CD4-positive, alpha-beta T cell (primary cell): ENCODE results near the gene SPIRE2. TPM values are rescaled to one million over a fixed set of nuclear protein-coding genes. Genes with fewer than 3 reads are reported as not detected.

Experiments used
- ATAC-seq: fragments of 200-7000 bp; cut with Tn5 transposase; one replicate; pipeline ENCODE4 v1.10.0; 2022; ENCODE audit warnings: mild to moderate bottlenecking; ENCODE audit not compliant: poor library complexity
- CTCF ChIA-PET: fragments of 350-600 bp; sonication (Branson Sonifier 250); formaldehyde crosslinking; loops from one replicate; lab custom pipeline; 2021; ENCODE audit warnings: antibody characterized with exemption, inconsistent platforms; lab: Charles Lee
- POLR2A ChIA-PET: fragments of 350-600 bp; sonication (Branson Sonifier 250); formaldehyde crosslinking; loops from one replicate; lab custom pipeline; 2021; ENCODE audit warnings: antibody characterized with exemption, inconsistent platforms; lab: Charles Lee
- DNase-seq, 14 experiments: peaks; one replicate each; pipeline ENCODE4 v3.0.0-alpha.2; 2013 to 2020; ENCODE audit warnings: mixed read lengths in 2 of 14
- H3K27ac ChIP-seq, 2 donors: one replicate each; pipeline versions ENCODE4 v1.5.1 to v1.7.0; 2013; ENCODE audit warnings: low read length in 2 of 2, low read depth in 1 of 2, mild to moderate bottlenecking in 1 of 2
- H3K27me3 ChIP-seq, 2 experiments: 1 replicate in 1 of 2; 2 replicates in 1 of 2; pipeline versions ENCODE4 v1.6.1 to v1.7.0; 2013; ENCODE audit warnings: low read length in 2 of 2, control low read depth in 1 of 2, mild to moderate bottlenecking in 1 of 2, moderate library complexity in 1 of 2; ENCODE audit not compliant: insufficient read depth in 2 of 2, control insufficient read depth in 1 of 2
- H3K36me3 ChIP-seq: one replicate; pipeline ENCODE4 v1.6.1; 2013; ENCODE audit warnings: low read length, control low read depth; ENCODE audit not compliant: insufficient read depth
- H3K4me1 ChIP-seq: one replicate; pipeline ENCODE4 v1.6.1; 2013; ENCODE audit warnings: low read length, control low read depth; ENCODE audit not compliant: insufficient read depth
- H3K4me3 ChIP-seq: one replicate; pipeline ENCODE4 v1.5.1; 2013; ENCODE audit warnings: mild to moderate bottlenecking, low read length, moderate library complexity
- H3K9me3 ChIP-seq, 2 experiments: 1 replicate in 1 of 2; 2 replicates in 1 of 2; pipeline versions ENCODE4 v1.6.1 to v1.7.0; 2013; ENCODE audit warnings: low read length in 2 of 2, mild to moderate bottlenecking in 2 of 2, control low read depth in 1 of 2, moderate library complexity in 1 of 2; ENCODE audit not compliant: control insufficient read depth in 1 of 2, insufficient read depth in 1 of 2
- H3K27ac Mint-ChIP-seq: one replicate; pipeline ENCODE4 v1.8.0; 2020; ENCODE audit warnings: mixed read lengths
- H3K27me3 Mint-ChIP-seq: one replicate; pipeline ENCODE4 v1.8.0; 2021; ENCODE audit warnings: mixed read lengths
- H3K36me3 Mint-ChIP-seq: one replicate; pipeline ENCODE4 v1.8.0; 2021; ENCODE audit warnings: low read depth, mixed read lengths
- H3K4me1 Mint-ChIP-seq: one replicate; pipeline ENCODE4 v1.8.0; 2021; ENCODE audit warnings: low read depth, mixed read lengths
- H3K4me3 Mint-ChIP-seq: one replicate; pipeline ENCODE4 v1.8.0; 2020; ENCODE audit warnings: mild to moderate bottlenecking, mixed read lengths
- H3K9me3 Mint-ChIP-seq: one replicate; pipeline ENCODE4 v1.8.0; 2020; ENCODE audit warnings: mixed read lengths
- intact Hi-C, 2 experiments: fragments of 100-400 bp; cut with DNase I in 1 of 2; cut with micrococcal nuclease in 1 of 2; formaldehyde crosslinking; loops; one replicate each; pipeline versions ENCODE4 v1.15.1 to v1.9.0; 2023 to 2025; cut with DNase I, micrococcal nuclease
- total RNA-seq, 174 experiments: library from RNA in 2 of 174; stranded (reverse) in 2 of 174; gene quantifications; one replicate each; pipeline ENCODE4 v1.2.3 and lab custom pipeline; 2021 to 2026
- TF ChIP-seq, protein P1 (sequence below): fragments of 200-600 bp; IDR thresholded peaks from one replicate; pipeline ENCODE4 v1.8.0; 2022; ENCODE audit warnings: antibody characterized with exemption, mild to moderate bottlenecking

The SPIRE2 gene
- total RNA-seq, 2 experiments from 2014 or later = 1.1 TPM

DNA sequence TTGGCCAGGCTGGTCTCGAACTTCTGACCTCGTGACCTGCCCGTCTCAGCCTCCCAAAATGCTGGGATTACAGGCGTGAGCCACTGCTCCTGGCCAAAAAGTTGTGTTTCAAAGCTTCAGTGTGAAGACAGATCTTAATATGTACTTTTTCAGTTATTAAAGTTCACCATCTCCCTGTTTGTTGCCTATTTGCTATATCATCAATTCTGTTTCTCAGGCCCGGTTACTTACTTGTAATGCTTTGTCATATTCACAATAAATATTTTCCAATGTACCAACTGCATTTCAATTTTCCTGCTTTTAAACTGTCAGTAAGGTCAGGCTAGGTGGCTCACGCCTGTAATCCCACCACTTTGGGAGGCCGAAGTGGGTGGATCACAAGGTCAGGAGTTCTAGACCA, 34.3 kb upstream of the SPIRE2 start:
- H3K9me3 ChIP-seq = no peaks in the 10 kb centered on the region
- no peaks in the 10 kb centered on the region for H3K27me3 ChIP-seq
- no peak for DNase-seq
- no peak overlapping the region for H3K27ac ChIP-seq
- Mint-ChIP-seq H3K4me1 (peaks cover 10% of the 10 kb centered on the region), H3K36me3 (no peaks in the 10 kb centered on the region), H3K27me3 (no peaks in the 10 kb centered on the region), H3K27ac (no peak overlapping the region), H3K4me3 (no peak overlapping the region), H3K9me3 (no peaks in the 10 kb centered on the region)
- CTCF ChIA-PET = interaction anchor here (0.8 to 4.0 kb wide), 9 partner anchors 12 to 94 kb away, joined by 3 to 44 read pairs (median 5); no protein-coding TSS in a partner anchor
- ATAC-seq = no peak
- H3K36me3 ChIP-seq = no peaks in the 10 kb centered on the region
- POLR2A ChIA-PET = interaction anchor here (1.3 to 2.5 kb wide), 2 partner anchors 70 to 88 kb away, joined by 5 to 7 read pairs; no protein-coding TSS in a partner anchor
- intact Hi-C loops = loop anchor here (1.0 to 5.0 kb wide), 3 partner anchors 67 to 88 kb away; partner anchors contain the start of genes VPS9D1 (in 1 of the 2) and ZNF276 (in 1 of the 2)
- TF ChIP-seq, protein P1, sequence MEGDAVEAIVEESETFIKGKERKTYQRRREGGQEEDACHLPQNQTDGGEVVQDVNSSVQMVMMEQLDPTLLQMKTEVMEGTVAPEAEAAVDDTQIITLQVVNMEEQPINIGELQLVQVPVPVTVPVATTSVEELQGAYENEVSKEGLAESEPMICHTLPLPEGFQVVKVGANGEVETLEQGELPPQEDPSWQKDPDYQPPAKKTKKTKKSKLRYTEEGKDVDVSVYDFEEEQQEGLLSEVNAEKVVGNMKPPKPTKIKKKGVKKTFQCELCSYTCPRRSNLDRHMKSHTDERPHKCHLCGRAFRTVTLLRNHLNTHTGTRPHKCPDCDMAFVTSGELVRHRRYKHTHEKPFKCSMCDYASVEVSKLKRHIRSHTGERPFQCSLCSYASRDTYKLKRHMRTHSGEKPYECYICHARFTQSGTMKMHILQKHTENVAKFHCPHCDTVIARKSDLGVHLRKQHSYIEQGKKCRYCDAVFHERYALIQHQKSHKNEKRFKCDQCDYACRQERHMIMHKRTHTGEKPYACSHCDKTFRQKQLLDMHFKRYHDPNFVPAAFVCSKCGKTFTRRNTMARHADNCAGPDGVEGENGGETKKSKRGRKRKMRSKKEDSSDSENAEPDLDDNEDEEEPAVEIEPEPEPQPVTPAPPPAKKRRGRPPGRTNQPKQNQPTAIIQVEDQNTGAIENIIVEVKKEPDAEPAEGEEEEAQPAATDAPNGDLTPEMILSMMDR = no peak
- peaks cover 4% of the 10 kb centered on the region for H3K4me1 ChIP-seq
- H3K4me3 ChIP-seq = no peak overlapping the region

DNA sequence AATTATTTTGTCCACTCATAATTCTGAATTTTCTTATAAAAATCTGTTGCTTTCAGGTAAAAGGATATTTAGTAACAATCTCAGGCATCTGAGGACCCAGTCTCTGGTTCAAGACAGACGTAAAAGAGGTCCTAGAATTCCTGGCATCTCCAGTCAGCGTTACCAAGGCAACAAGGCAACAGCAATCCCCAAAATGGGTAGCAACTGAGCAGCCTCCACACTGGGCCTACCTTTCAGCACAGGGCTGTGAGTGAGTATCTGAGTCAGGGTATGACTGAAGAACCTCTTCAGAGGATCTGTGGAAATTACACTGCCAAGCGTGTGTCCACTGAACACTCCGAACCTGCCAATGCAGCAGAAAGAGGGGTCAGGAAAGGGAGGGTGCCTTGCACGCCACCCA, 32.6 kb upstream of the SPIRE2 start:
- Mint-ChIP-seq H3K27ac (no peak overlapping the region), H3K36me3 (no peaks in the 10 kb centered on the region), H3K4me3 (no peak overlapping the region), H3K4me1 (peaks cover 10% of the 10 kb centered on the region), H3K9me3 (no peaks in the 10 kb centered on the region), H3K27me3 (no peaks in the 10 kb centered on the region)
- intact Hi-C loops = no loop called here
- no peak for ATAC-seq
- H3K9me3 ChIP-seq = no peaks in the 10 kb centered on the region
- no peak overlapping the region for H3K27ac ChIP-seq
- CTCF ChIA-PET = interaction anchor here (1.5 kb wide), 1 partner anchor 95 kb away, joined by 4 read pairs; no protein-coding TSS in a partner anchor
- TF ChIP-seq, protein P1 = no peak
- peaks cover 4% of the 10 kb centered on the region for H3K4me1 ChIP-seq
- POLR2A ChIA-PET = no interaction called here
- no peaks in the 10 kb centered on the region for H3K27me3 ChIP-seq
- no peak for DNase-seq
- H3K36me3 ChIP-seq = no peaks in the 10 kb centered on the region
- no peak overlapping the region for H3K4me3 ChIP-seq

DNA sequence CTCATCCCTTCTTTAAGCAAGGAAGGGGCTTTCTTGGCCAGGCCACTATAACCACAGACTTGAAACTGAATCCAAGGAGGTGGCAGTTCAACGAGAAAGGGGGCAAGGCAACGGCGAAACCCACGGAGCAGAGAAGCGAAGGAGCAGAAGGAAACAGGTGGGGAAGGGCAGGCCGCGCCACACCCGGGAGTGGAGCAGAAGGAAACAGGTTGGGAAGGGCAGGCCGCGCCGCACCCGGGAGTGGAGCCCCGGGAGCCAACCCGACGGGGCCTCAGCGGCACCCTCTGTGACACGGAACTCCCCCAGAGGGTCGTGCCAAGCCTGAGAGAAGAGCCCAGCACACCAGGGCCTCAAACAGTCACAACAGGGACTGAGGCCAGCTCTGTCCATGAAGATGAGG, 32.2 kb upstream of the SPIRE2 start:
- peaks cover 4% of the 10 kb centered on the region for H3K4me1 ChIP-seq
- Mint-ChIP-seq H3K9me3 (no peaks in the 10 kb centered on the region), H3K36me3 (no peaks in the 10 kb centered on the region), H3K27ac (no peak overlapping the region), H3K4me3 (no peak overlapping the region), H3K27me3 (no peaks in the 10 kb centered on the region), H3K4me1 (peaks cover 10% of the 10 kb centered on the region)
- ATAC-seq (no peak), DNase-seq (no peak)
- CTCF ChIA-PET = interaction anchor here (1.5 kb wide), 1 partner anchor 96 kb away, joined by 4 read pairs; no protein-coding TSS in a partner anchor
- no peaks in the 10 kb centered on the region for H3K9me3 ChIP-seq
- TF ChIP-seq, protein P1 = no peak
- no peaks in the 10 kb centered on the region for H3K27me3 ChIP-seq
- no peak overlapping the region for H3K27ac ChIP-seq
- H3K4me3 ChIP-seq = no peak overlapping the region
- no peaks in the 10 kb centered on the region for H3K36me3 ChIP-seq
- intact Hi-C loops = no loop called here
- POLR2A ChIA-PET = no interaction called here
